TTC549 (cell line): ENCODE data around the gene PRR36.

Experiments
- FAIRE-seq: peaks from 2 replicates; lab custom pipeline; 2012; peaks lifted over from hg19 to GRCh38; lab: Jason Lieb, UNC

PRR36 gene

GRCh38 chr19:7844951-7845350 lies 29.2 kb downstream of the PRR36 start:
- FAIRE-seq, result no peak

GRCh38 chr19:7844405-7844804 lies 29.8 kb downstream of the PRR36 start:
- FAIRE-seq, result no peak

GRCh38 chr19:7843521-7843920 lies 30.7 kb downstream of the PRR36 start:
- no peak for FAIRE-seq

GRCh38 chr19:7842661-7843294 lies 31.4 kb downstream of the PRR36 start:
- no peak for FAIRE-seq

- no peak for FAIRE-seq
These were observed 32.2 kb downstream of the PRR36 start for GRCh38 chr19:7841751-7842660.

- FAIRE-seq, result no peak
These were observed 33.6 kb downstream of the PRR36 start for GRCh38 chr19:7840629-7841028.

GRCh38 chr19:7839476-7839875 lies 34.7 kb downstream of the PRR36 start:
- no peak for FAIRE-seq

- FAIRE-seq, result no peak
These were observed 40.7 kb downstream of the PRR36 start for GRCh38 chr19:7833225-7834099.

- no peak for FAIRE-seq
These were observed 41.4 kb downstream of the PRR36 start for GRCh38 chr19:7832781-7833180.

- FAIRE-seq, result no peak
These were observed 42.2 kb downstream of the PRR36 start for GRCh38 chr19:7832009-7832408.

- no peak for FAIRE-seq
These were observed 42.7 kb downstream of the PRR36 start for GRCh38 chr19:7831452-7831851.

GRCh38 chr19:7830823-7831222 lies 43.4 kb downstream of the PRR36 start:
- FAIRE-seq, result no peak

GRCh38 chr19:7830272-7830771 lies 43.9 kb downstream of the PRR36 start:
- FAIRE-seq, result no peak

- peak; percentile 98 for FAIRE-seq
These were observed 44.5 kb downstream of the PRR36 start, which contains the start of gene EVI5L for GRCh38 chr19:7829561-7830271. TSS of gene EVI5L (plus strand) at chr19:7830218. CDS start at chr19:7846543, 16,325 bp downstream.

GRCh38 chr19:7829166-7829520 lies 45.0 kb downstream of the PRR36 start:
- no peak for FAIRE-seq

GRCh38 chr19:7823686-7824301 lies 50.4 kb downstream of the PRR36 start:
- no peak for FAIRE-seq

GRCh38 chr19:7822910-7823515 lies 51.2 kb downstream of the PRR36 start:
- peak; percentile 62 for FAIRE-seq

- no peak for FAIRE-seq
These were observed 53.6 kb downstream of the PRR36 start for GRCh38 chr19:7820588-7820987.

- no peak for FAIRE-seq
These were observed 54.9 kb downstream of the PRR36 start for GRCh38 chr19:7819337-7819736.

- no peak for FAIRE-seq
These were observed 55.4 kb downstream of the PRR36 start for GRCh38 chr19:7818806-7819205.
